HEK293 (cell line): Measurements from ENCODE around the gene ROR2.

Experiments used
- CTCF ChIA-PET: fragments of 350-600 bp; formaldehyde crosslinking; extraction: SDS; loops from one replicate; lab custom pipeline; 2021; ENCODE audit warnings: antibody characterized with exemption; lab: Yijun Ruan, JAX
- POLR2A ChIA-PET: fragments of 300-600 bp; formaldehyde crosslinking; extraction: SDS; loops from one replicate; lab custom pipeline; 2020; ENCODE audit warnings: antibody characterized with exemption, inconsistent platforms; lab: Yijun Ruan, JAX
- H3K27ac ChIP-seq: fragments of 200-500 bp; sonication (Bioruptor generic); 2 replicates; pipeline ENCODE4 v1.5.1; 2014; ENCODE audit warnings: low read depth, low read length, control low read depth, inconsistent platforms; ENCODE audit errors: extremely low read depth
- H3K36me3 ChIP-seq, 2 experiments: fragments of 200-500 bp in 1 of 2; sonication (Bioruptor generic) in 1 of 2; 1 replicate in 1 of 2; 2 replicates in 1 of 2; pipeline ENCODE4 v1.5.1; 2014 to 2017; ENCODE audit warnings: inconsistent platforms in 2 of 2, low read length in 2 of 2; ENCODE audit not compliant: control insufficient read depth in 2 of 2, insufficient read depth in 1 of 2
- H3K4me1 ChIP-seq: fragments of 200-500 bp; sonication (Bioruptor generic); 2 replicates; pipeline ENCODE4 v1.5.1; 2014; ENCODE audit warnings: mild to moderate bottlenecking, low read length, inconsistent platforms; ENCODE audit not compliant: control insufficient read depth, insufficient read depth
- H3K4me3 ChIP-seq: 2 replicates; pipeline ENCODE4 v1.5.1; 2011; ENCODE audit warnings: low read depth, mild to moderate bottlenecking, control low read depth, low read length, moderate library complexity
- H3K9me3 ChIP-seq: fragments of 200-500 bp; sonication (Bioruptor generic); 2 replicates; pipeline ENCODE4 v1.5.1; 2014; ENCODE audit warnings: low read depth, low read length, inconsistent platforms; ENCODE audit not compliant: control insufficient read depth, insufficient read depth
- GFI1B ChIP-seq: fragments of 450-650 bp; formaldehyde crosslinking; IDR thresholded peaks from 2 replicates; pipeline ENCODE4 v1.5.1; 2016; ENCODE audit warnings: missing biosample characterization, missing genetic modification characterization
- INSM2 ChIP-seq: fragments of 450-650 bp; formaldehyde crosslinking; IDR thresholded peaks from 2 replicates; pipeline ENCODE4 v1.5.1; 2016; ENCODE audit warnings: missing biosample characterization, missing genetic modification characterization
- SCRT2 ChIP-seq: fragments of 450-650 bp; formaldehyde crosslinking; IDR thresholded peaks from 2 replicates; pipeline ENCODE4 v1.5.1; 2016; ENCODE audit warnings: missing biosample characterization, missing genetic modification characterization
- SP7 ChIP-seq: fragments of 450-650 bp; formaldehyde crosslinking; IDR thresholded peaks from 2 replicates; pipeline ENCODE4 v1.5.1; 2016; ENCODE audit warnings: missing biosample characterization, missing genetic modification characterization
- TSHZ1 ChIP-seq: fragments of 450-650 bp; formaldehyde crosslinking; IDR thresholded peaks from 2 replicates; pipeline ENCODE4 v1.5.1; 2016; ENCODE audit warnings: missing biosample characterization, missing genetic modification characterization, borderline replicate concordance
- YY2 ChIP-seq: fragments of 450-650 bp; formaldehyde crosslinking; IDR thresholded peaks from 2 replicates; pipeline ENCODE4 v1.5.1; 2016; ENCODE audit warnings: missing biosample characterization, missing genetic modification characterization
- ZBTB17 ChIP-seq: fragments of 450-650 bp; formaldehyde crosslinking; IDR thresholded peaks from 2 replicates; pipeline ENCODE4 v1.5.1; 2016; ENCODE audit warnings: missing biosample characterization, missing genetic modification characterization
- ZNF10 ChIP-seq: fragments of 450-650 bp; formaldehyde crosslinking; IDR thresholded peaks from 2 replicates; pipeline ENCODE4 v1.5.1; 2017; ENCODE audit warnings: missing biosample characterization, missing genetic modification characterization
- ZNF214 ChIP-seq: fragments of 450-650 bp; formaldehyde crosslinking; IDR thresholded peaks from 2 replicates; pipeline ENCODE4 v1.5.1; 2017; ENCODE audit warnings: missing biosample characterization, mild to moderate bottlenecking, missing genetic modification characterization, borderline replicate concordance
- ZNF292 ChIP-seq: fragments of 450-650 bp; formaldehyde crosslinking; IDR thresholded peaks from 2 replicates; pipeline ENCODE4 v1.5.1; 2016; ENCODE audit warnings: low read depth, missing biosample characterization, missing genetic modification characterization, borderline replicate concordance
- ZNF350 ChIP-seq: fragments of 450-650 bp; formaldehyde crosslinking; IDR thresholded peaks from 2 replicates; pipeline ENCODE4 v1.5.0; 2017; ENCODE audit warnings: missing biosample characterization, mild to moderate bottlenecking, missing genetic modification characterization
- ZNF521 ChIP-seq: fragments of 450-650 bp; formaldehyde crosslinking; IDR thresholded peaks from 2 replicates; pipeline ENCODE4 v1.5.1; 2017; ENCODE audit warnings: missing biosample characterization, mild to moderate bottlenecking, missing genetic modification characterization
- ZNF571 ChIP-seq: fragments of 450-650 bp; formaldehyde crosslinking; IDR thresholded peaks from 2 replicates; pipeline ENCODE4 v1.5.0; 2017; ENCODE audit warnings: missing biosample characterization, missing genetic modification characterization
- ZNF610 ChIP-seq: fragments of 450-650 bp; formaldehyde crosslinking; IDR thresholded peaks from 2 replicates; pipeline ENCODE4 v1.5.1; 2016; ENCODE audit warnings: missing biosample characterization, missing genetic modification characterization, borderline replicate concordance
- ZNF645 ChIP-seq: fragments of 450-650 bp; formaldehyde crosslinking; IDR thresholded peaks from 2 replicates; pipeline ENCODE4; 2016; ENCODE audit warnings: missing biosample characterization, missing genetic modification characterization
- ZNF660 ChIP-seq: fragments of 450-650 bp; IDR thresholded peaks from 2 replicates; pipeline ENCODE4 v1.5.1; 2018; ENCODE audit warnings: missing biosample characterization, mild to moderate bottlenecking, missing genetic modification characterization
- ZNF664 ChIP-seq: fragments of 450-650 bp; formaldehyde crosslinking; IDR thresholded peaks from 2 replicates; pipeline ENCODE4 v1.5.1; 2016; ENCODE audit warnings: missing biosample characterization, missing genetic modification characterization
- ZNF76 ChIP-seq: fragments of 450-650 bp; formaldehyde crosslinking; IDR thresholded peaks from 2 replicates; pipeline ENCODE4; 2016; ENCODE audit warnings: low read depth, missing biosample characterization, missing genetic modification characterization, borderline replicate concordance
- ZSCAN30 ChIP-seq: fragments of 450-650 bp; IDR thresholded peaks from 2 replicates; pipeline ENCODE4 v1.5.1; 2018; ENCODE audit warnings: missing biosample characterization, mild to moderate bottlenecking, missing genetic modification characterization, moderate library complexity
- ZSCAN4 ChIP-seq: fragments of 450-650 bp; formaldehyde crosslinking; IDR thresholded peaks from 2 replicates; pipeline ENCODE4 v1.5.1; 2017; ENCODE audit warnings: missing biosample characterization, missing genetic modification characterization

Gene ROR2

GRCh38 chr9:91773156-91773555 is 176.9 kb downstream of the ROR2 start (continued):
- TF ChIP-seq ZNF664 (tag by site-specific recombination), result no peak

- ChIA-PET POLR2A (no interaction called here), CTCF (interaction anchor here (0.6 to 12.6 kb wide), 7 partner anchors 10 to 180 kb away, joined by 4 to 166 read pairs (median 7); partner anchors contain the start of gene ROR2)
- Histone ChIP-seq H3K9me3 (no peaks in the 10 kb centered on the region), H3K27ac (no peak overlapping the region), H3K4me3 (no peak overlapping the region), H3K36me3 (no peaks in the 10 kb centered on the region), H3K4me1 (no peaks in the 10 kb centered on the region)
- no peak for TF ChIP-seq ZSCAN30
- no peak for TF ChIP-seq ZNF350 (tag by site-specific recombination)
- no peak for TF ChIP-seq ZNF292 (tag by site-specific recombination)
- no peak for TF ChIP-seq GFI1B (tag by site-specific recombination)
- TF ChIP-seq ZNF76 (tag by site-specific recombination), result no peak
- no peak for TF ChIP-seq ZNF10 (tag by site-specific recombination)
- TF ChIP-seq ZNF645 (tag by site-specific recombination), result no peak
- TF ChIP-seq ZNF660, result no peak
- TF ChIP-seq YY2 (tag by site-specific recombination), result no peak
- TF ChIP-seq ZNF521 (tag by site-specific recombination), result no peak
- TF ChIP-seq INSM2 (tag by site-specific recombination), result no peak
- no peak for TF ChIP-seq ZSCAN4 (tag by site-specific recombination)
- no peak for TF ChIP-seq ZBTB17
- TF ChIP-seq ZNF214, result no peak
- TF ChIP-seq ZNF610 (tag by site-specific recombination), result no peak
- TF ChIP-seq SCRT2 (tag by site-specific recombination), result no peak
- no peak for TF ChIP-seq ZNF571 (tag by site-specific recombination)
These were observed 178.2 kb downstream of the ROR2 start for GRCh38 chr9:91771864-91772263.

- CTCF ChIA-PET, result interaction anchor here (0.6 to 12.6 kb wide), 10 partner anchors 9 to 1119 kb away, joined by 3 to 166 read pairs (median 4); partner anchors contain the start of gene ROR2
- Histone ChIP-seq H3K36me3 (no peaks in the 10 kb centered on the region), H3K27ac (no peak overlapping the region), H3K9me3 (no peaks in the 10 kb centered on the region), H3K4me3 (no peak overlapping the region), H3K4me1 (no peaks in the 10 kb centered on the region)
- POLR2A ChIA-PET, result no interaction called here
- peak; percentile 55; the same call in 1 of the 2 replicates for TF ChIP-seq SP7 (tag by site-specific recombination)
- no peak for TF ChIP-seq TSHZ1 (tag by site-specific recombination)
These were observed 179.0 kb downstream of the ROR2 start for GRCh38 chr9:91771027-91771426.
